OCI-LY3 (cell line): ENCODE measurements around the gene SLC16A7.

ENCODE experiments used
- H2AFZ ChIP-seq: fragments of 200-600, 300-600 bp; shearing (Covaris generic); 2 replicates; pipeline ENCODE4 v1.6.0; 2014; ENCODE audit warnings: antibody characterized with exemption, low read depth, low read length
- H3K27ac ChIP-seq: fragments of 200-600, 300-600 bp; sonication (generic); 2 replicates; pipeline ENCODE4 v1.5.1; 2014; ENCODE audit warnings: mild to moderate bottlenecking, low read length, moderate library complexity, mixed read lengths
- H3K27me3 ChIP-seq: fragments of 200-600, 300-600 bp; sonication (generic); 2 replicates; pipeline ENCODE4 v1.6.1; 2014; ENCODE audit warnings: low read depth, low read length, mixed read lengths
- H3K36me3 ChIP-seq: fragments of 200-600, 300-600 bp; sonication (generic); replicated peaks from 2 replicates; pipeline ENCODE3; 2014; ENCODE audit warnings: low read depth, low read length, mixed read lengths
- H3K4me1 ChIP-seq: fragments of 300-600, 200-600 bp; sonication (generic); 2 replicates; pipeline ENCODE4 v1.6.1; 2014; ENCODE audit warnings: low read length, mixed read lengths
- H3K4me2 ChIP-seq: fragments of 200-600, 300-600 bp; sonication (generic); 2 replicates; pipeline ENCODE4 v1.6.1; 2014; ENCODE audit warnings: low read length, mixed read lengths
- H3K4me3 ChIP-seq: fragments of 300-600, 200-600 bp; sonication (generic); 2 replicates; pipeline ENCODE4 v1.5.1; 2014; ENCODE audit warnings: antibody characterized with exemption, mild to moderate bottlenecking, low read length, moderate library complexity
- H3K79me2 ChIP-seq: fragments of 300-600, 200-600 bp; shearing (Covaris generic); 2 replicates; pipeline ENCODE4 v1.6.1; 2014; ENCODE audit warnings: mild to moderate bottlenecking, low read length, mixed read lengths
- H3K9ac ChIP-seq: fragments of 300-600, 200-600 bp; shearing (Covaris generic); 2 replicates; pipeline ENCODE4 v1.6.0; 2014; ENCODE audit warnings: mild to moderate bottlenecking, low read length, moderate library complexity
- H3K9me3 ChIP-seq: fragments of 200-600, 300-600 bp; shearing (Covaris generic); 2 replicates; pipeline ENCODE4 v1.6.1; 2014; ENCODE audit warnings: low read length, mixed read lengths; ENCODE audit not compliant: insufficient read depth
- H4K20me1 ChIP-seq: fragments of 200-600, 300-600 bp; sonication (generic); 2 replicates; pipeline ENCODE4 v1.6.1; 2016; ENCODE audit warnings: low read length, mixed read lengths; ENCODE audit not compliant: insufficient read depth
- CTCF ChIP-seq: fragments of 200-600, 300-600 bp; sonication (generic); IDR thresholded peaks from 2 replicates; pipeline ENCODE4 v1.5.1; 2014; ENCODE audit warnings: antibody characterized with exemption, low read length, low read depth
- EZH2phosphoT487 ChIP-seq: fragments of 200-600 bp; shearing (Covaris generic); IDR thresholded peaks from 2 replicates; pipeline ENCODE4 v1.6.1; 2018; ENCODE audit warnings: antibody characterized with exemption, mixed run types, low read depth

SLC16A7 gene

GRCh38 chr12:59660921-59661597 is 65.2 kb downstream of the SLC16A7 start:
- Histone ChIP-seq H3K79me2 (no peaks in the 10 kb centered on the region), H3K4me1 (no peaks in the 10 kb centered on the region), H3K36me3 (peaks cover 3% of the 10 kb centered on the region), H3K4me3 (no peak overlapping the region), H3K27ac (no peak overlapping the region), H2AFZ (no peak overlapping the region), H3K4me2 (no peak overlapping the region), H3K9me3 (no peaks in the 10 kb centered on the region), H3K27me3 (no peaks in the 10 kb centered on the region), H4K20me1 (no peaks in the 10 kb centered on the region), H3K9ac (no peak overlapping the region)
- TF ChIP-seq EZH2phosphoT487: no peak
- no peak for TF ChIP-seq CTCF

- H2AFZ ChIP-seq: no peak overlapping the region
- no peak overlapping the region for H3K9ac ChIP-seq
Measured at GRCh38 chr12:59664495-59664894, 68.7 kb downstream of the SLC16A7 start.

GRCh38 chr12:59665701-59666100 is 69.9 kb downstream of the SLC16A7 start:
- TF ChIP-seq CTCF: no peak
- no peak for TF ChIP-seq EZH2phosphoT487
- Histone ChIP-seq H3K27ac (no peak overlapping the region), H4K20me1 (no peaks in the 10 kb centered on the region), H3K9ac (no peak overlapping the region), H3K79me2 (no peaks in the 10 kb centered on the region), H3K4me2 (no peak overlapping the region), H3K36me3 (no peaks in the 10 kb centered on the region), H3K4me1 (no peaks in the 10 kb centered on the region), H3K4me3 (no peak overlapping the region), H3K9me3 (peaks cover 3% of the 10 kb centered on the region; the same call in 1 of the 2 replicates), H2AFZ (no peak overlapping the region), H3K27me3 (no peaks in the 10 kb centered on the region)

More at GRCh38 chr12:59664495-59664894, 68.7 kb downstream of the SLC16A7 start:
- Histone ChIP-seq H3K79me2 (no peaks in the 10 kb centered on the region), H3K27me3 (no peaks in the 10 kb centered on the region), H3K4me3 (no peak overlapping the region), H3K27ac (no peak overlapping the region), H3K36me3 (no peaks in the 10 kb centered on the region), H3K4me2 (no peak overlapping the region), H3K9me3 (peaks cover 3% of the 10 kb centered on the region; the same call in 1 of the 2 replicates), H3K4me1 (no peaks in the 10 kb centered on the region), H4K20me1 (no peaks in the 10 kb centered on the region)
- TF ChIP-seq CTCF (no peak), EZH2phosphoT487 (no peak)

- H3K27ac ChIP-seq: no peak overlapping the region
- no peaks in the 10 kb centered on the region for H3K79me2 ChIP-seq
- peaks cover 3% of the 10 kb centered on the region; the same call in 1 of the 2 replicates for H3K9me3 ChIP-seq
- no peak overlapping the region for H2AFZ ChIP-seq
- TF ChIP-seq EZH2phosphoT487 (no peak), CTCF (no peak)
- no peak overlapping the region for H3K4me2 ChIP-seq
- H3K4me3 ChIP-seq: no peak overlapping the region
- no peaks in the 10 kb centered on the region for H3K27me3 ChIP-seq
- H4K20me1 ChIP-seq: peaks cover 2% of the 10 kb centered on the region; the same call in 1 of the 2 replicates
- H3K36me3 ChIP-seq: no peaks in the 10 kb centered on the region
- H3K4me1 ChIP-seq: no peaks in the 10 kb centered on the region
- no peak overlapping the region for H3K9ac ChIP-seq
Measured at GRCh38 chr12:59668674-59669073, 72.8 kb downstream of the SLC16A7 start.
